ENCODE data around the gene SLC37A1. TPM values are rescaled to one million over a fixed set of nuclear protein-coding genes. Genes with fewer than 3 reads are reported as not detected.
A peak's percentile ranks its signal among the peaks of the same experiment; 100 is the strongest.

SLC37A1 gene
- total RNA-seq, 1 experiment from 2014 or later = 37.7 TPM

DNA sequence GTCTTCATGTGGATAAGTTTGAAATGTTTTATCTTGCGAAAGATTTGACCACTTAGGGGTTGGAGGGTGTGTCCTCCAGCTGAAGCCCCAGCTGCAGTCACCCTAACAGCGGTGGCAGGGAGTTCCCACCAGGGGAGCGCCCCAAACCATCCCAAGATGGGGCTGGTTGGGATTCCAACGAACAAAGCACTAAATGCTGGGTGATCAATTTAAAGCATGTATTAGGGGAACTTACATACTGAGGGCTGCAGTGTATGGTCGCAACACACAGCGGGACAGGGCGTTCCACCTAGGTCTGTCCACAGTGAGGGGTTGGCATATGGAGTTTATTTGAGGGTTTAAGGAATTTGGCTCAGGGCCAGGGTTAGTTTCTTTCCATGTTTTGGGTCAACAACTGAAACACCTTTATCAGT, 26.3 kb downstream of the SLC37A1 start:
- H3K9me3 Mint-ChIP-seq = no peaks in the 10 kb centered on the region
- H3K23ac ChIP-seq (ENCODE audit: insufficient read length, low read depth, low read length) = no peak overlapping the region
- H3K9ac ChIP-seq (ENCODE audit: extremely low read depth, insufficient read length, low read length) = no peak overlapping the region
- H2BK120ac ChIP-seq (ENCODE audit: low read depth, low read length, poor library complexity, severe bottlenecking) = no peak overlapping the region
- no peak overlapping the region for H3K4me3 Mint-ChIP-seq
- no peak overlapping the region for H3K56ac ChIP-seq (ENCODE audit: insufficient read length, low read depth, low read length)
- no peak overlapping the region for H2BK5ac ChIP-seq (ENCODE audit: insufficient read length, low read length)
- no peak overlapping the region for H3T11ph ChIP-seq (ENCODE audit: low read length)
- H3K27me3 ChIP-seq (ENCODE audit: insufficient read depth, low read length) = no peaks in the 10 kb centered on the region
- no peak overlapping the region for H2BK12ac ChIP-seq (ENCODE audit: insufficient read length, low read depth, low read length)
- H3K27me3 Mint-ChIP-seq (ENCODE audit: low read depth) = no peaks in the 10 kb centered on the region
- no peaks in the 10 kb centered on the region for H3K79me1 ChIP-seq (ENCODE audit: insufficient read depth, low read depth, low read length, poor library complexity, severe bottlenecking)
- peaks cover 14 to 16% of the 10 kb centered on the region in 2 experiments for H3K4me1 Mint-ChIP-seq
- H3K23me2 ChIP-seq (ENCODE audit: insufficient read length, low read depth, low read length, poor library complexity, severe bottlenecking) = no peaks in the 10 kb centered on the region
- H2AFZ ChIP-seq (ENCODE audit: low read length) = no peak overlapping the region
- no peak overlapping the region for H3K4ac ChIP-seq (ENCODE audit: low read depth, low read length)
- H3K79me2 ChIP-seq (ENCODE audit: insufficient read depth, low read length) = no peaks in the 10 kb centered on the region
- H3K4me1 ChIP-seq (ENCODE audit: insufficient read depth, low read length) = peaks cover 2% of the 10 kb centered on the region; the same call in 1 of the 2 replicates
- H3K27ac Mint-ChIP-seq = peak overlapping the region; percentile 30 to 86 (median 75); a peak in 3 of 7 replicates
- H3K14ac ChIP-seq (ENCODE audit: insufficient read depth, low read length) = no peak overlapping the region
- no peak overlapping the region for H3K27ac ChIP-seq (ENCODE audit: insufficient read length, low read depth, low read length)
- no peak overlapping the region for H4K8ac ChIP-seq (replicated peaks; ENCODE audit: insufficient read length, low read depth, low read length)
- H3K18ac ChIP-seq (ENCODE audit: insufficient read length, low read depth, low read length) = no peak overlapping the region
- DNase-seq = peak; percentile 60
- H2AK5ac ChIP-seq (ENCODE audit: insufficient read length, low read length) = no peak overlapping the region
- H3K9me3 ChIP-seq (ENCODE audit: control insufficient read depth, low read depth, low read length) = no peaks in the 10 kb centered on the region
- no peak overlapping the region for H4K5ac ChIP-seq (ENCODE audit: insufficient read length, low read depth, low read length)
- no peaks in the 10 kb centered on the region for H4K20me1 ChIP-seq (ENCODE audit: control insufficient read depth, insufficient read depth, insufficient read length)
- no peak overlapping the region for H3K4me2 ChIP-seq (ENCODE audit: insufficient read depth, insufficient read length, low read length)
- peaks cover 3 to 68% (median 32%) of the 10 kb centered on the region in 3 experiments; a peak in 6 of 7 replicates for H3K36me3 Mint-ChIP-seq (ENCODE audit: insufficient read depth in 1 of 3, low read depth in 3 of 3)
- H4K91ac ChIP-seq (ENCODE audit: insufficient read length, low read depth, low read length) = no peak overlapping the region
- TF ChIP-seq, protein P1, sequence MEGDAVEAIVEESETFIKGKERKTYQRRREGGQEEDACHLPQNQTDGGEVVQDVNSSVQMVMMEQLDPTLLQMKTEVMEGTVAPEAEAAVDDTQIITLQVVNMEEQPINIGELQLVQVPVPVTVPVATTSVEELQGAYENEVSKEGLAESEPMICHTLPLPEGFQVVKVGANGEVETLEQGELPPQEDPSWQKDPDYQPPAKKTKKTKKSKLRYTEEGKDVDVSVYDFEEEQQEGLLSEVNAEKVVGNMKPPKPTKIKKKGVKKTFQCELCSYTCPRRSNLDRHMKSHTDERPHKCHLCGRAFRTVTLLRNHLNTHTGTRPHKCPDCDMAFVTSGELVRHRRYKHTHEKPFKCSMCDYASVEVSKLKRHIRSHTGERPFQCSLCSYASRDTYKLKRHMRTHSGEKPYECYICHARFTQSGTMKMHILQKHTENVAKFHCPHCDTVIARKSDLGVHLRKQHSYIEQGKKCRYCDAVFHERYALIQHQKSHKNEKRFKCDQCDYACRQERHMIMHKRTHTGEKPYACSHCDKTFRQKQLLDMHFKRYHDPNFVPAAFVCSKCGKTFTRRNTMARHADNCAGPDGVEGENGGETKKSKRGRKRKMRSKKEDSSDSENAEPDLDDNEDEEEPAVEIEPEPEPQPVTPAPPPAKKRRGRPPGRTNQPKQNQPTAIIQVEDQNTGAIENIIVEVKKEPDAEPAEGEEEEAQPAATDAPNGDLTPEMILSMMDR (conservative IDR thresholded peaks at IDR 0.05) = peak; percentile 63
- H2BK20ac ChIP-seq (ENCODE audit: low read depth, low read length, poor library complexity, severe bottlenecking) = no peak overlapping the region
- H2BK15ac ChIP-seq (ENCODE audit: low read depth, low read length) = no peak overlapping the region
- no CpG with 5 or more reads among the region's 7 CpGs for WGBS (ENCODE audit: extremely low coverage, insufficient read length, low lambda C conversion rate)
